ENCODE data around the gene MRPS18C. TPM values are rescaled to one million over a fixed set of nuclear protein-coding genes. Genes with fewer than 3 reads are reported as not detected.

Gene MRPS18C
- 63.8 and 70.2 TPM in 2 replicates for total RNA-seq (2013; cell fraction: nucleolus; rRNA removed)
- 38.0 and 57.5 TPM in 2 replicates for total RNA-seq (2014; rRNA removed)
- 61.4 and 73.7 TPM in 2 replicates for total RNA-seq (2014; rRNA removed; fragmentation: Illumina TruSeq; extraction: Trizol)
- total RNA-seq (2021): 74.7 and 75.1 TPM in 2 replicates
- 332 TPM for polyA plus RNA-seq (2011; ENCODE audit: low read depth)
- polyA plus RNA-seq (2011; rRNA removed): 72.4 and 114 TPM in 2 replicates
- 24.7 and 31.2 TPM in 2 replicates for polyA plus RNA-seq (2011; cell fraction: cytosol; rRNA removed)
- 24.9 and 26.8 TPM in 2 replicates for polyA plus RNA-seq (2011; cell fraction: nucleus; rRNA removed)
- 40.0 and 73.4 TPM in 2 replicates for polyA plus RNA-seq (2012)
- 82.5 and 135 TPM in 2 replicates for polyA plus RNA-seq (2014; fragmentation: Illumina TruSeq; extraction: Trizol)
- polyA plus RNA-seq (2014; fragmentation: Nextera tagmentation; extraction: Ambion mirVana): 100 to 1,000 TPM; 277 to 283 TPM
- 41.3 and 43.9 TPM in 2 replicates for polyA plus RNA-seq (2014; rRNA removed)
- 100 to 1,000 TPM; 252 to 271 TPM for polyA plus RNA-seq (2016; fragmentation: Nextera tagmentation; extraction: Ambion mirVana)
- 20.7 and 29.5 TPM in 2 replicates for polyA minus RNA-seq (2011; rRNA and poly(A)+ RNA removed)
- polyA minus RNA-seq (2011; cell fraction: cytosol; rRNA and poly(A)+ RNA removed): 19.0 and 22.7 TPM in 2 replicates
- 23.7 and 40.0 TPM in 2 replicates for polyA minus RNA-seq (2011; cell fraction: nucleus; rRNA and poly(A)+ RNA removed)
- percentile 95 among the genes with signal in this experiment for Bru-seq, nascent RNA
- BruChase-seq, experiment 1, labeled RNA remaining after a 6-hour chase: percentile 80 among the genes with signal in this experiment
- percentile 87 among the genes with signal in this experiment for BruChase-seq, experiment 2, labeled RNA remaining after a 2-hour chase
- long read RNA-seq, experiment 1, transcript MRPS18C-201 (6 exons, 1,643 nt): major isoform, 64 of 80 reads
- long read RNA-seq, experiment 1, transcript MRPS18C-204 (5 exons, 666 nt): minor isoform, 7 of 80 reads
- long read RNA-seq, experiment 1, partial matches to known transcripts: 4 of 80 reads
- long read RNA-seq, experiment 1, other reads (novel, unspliced or antisense): 4 of 80 reads
- long read RNA-seq, experiment 2, transcript MRPS18C-201 (6 exons, 1,643 nt): major isoform, 147 of 189 reads
- long read RNA-seq, experiment 2, transcript MRPS18C-204 (5 exons, 666 nt): minor isoform, 8 of 189 reads
- long read RNA-seq, experiment 2, transcript MRPS18C-208 (2 exons, 2,482 nt): minor isoform, 10 of 189 reads
- long read RNA-seq, experiment 2, partial matches to known transcripts: 10 of 189 reads
- long read RNA-seq, experiment 2, other reads (novel, unspliced or antisense): 14 of 189 reads

- DNase-seq (ENCODE audit: low read depth, low spot score): peak; percentile 98
- Histone ChIP-seq H2AFZ (ENCODE audit: control insufficient read depth, low read depth, low read length) (peak within 1 kb of the TSS; percentile 95), H3K27me3 (replicated peaks in 1 of 2; ENCODE audit: control insufficient read depth in 2 of 2, insufficient read depth in 2 of 2, low read length in 1 of 2) (no peaks in the 10 kb centered on the region), H3K9ac (ENCODE audit: control insufficient read depth, insufficient read depth, low read length) (peak within 1 kb of the TSS; percentile 97), H4K20me1 (ENCODE audit: control insufficient read depth, insufficient read depth) (no peaks in the 10 kb centered on the region), H3K79me2 (ENCODE audit: control insufficient read depth, insufficient read depth, low read length) (peaks cover 48% of the 10 kb centered on the region), H3K4me3 (peak within 1 kb of the TSS; percentile 84), H3K4me2 (ENCODE audit: control insufficient read depth, insufficient read depth) (peak within 1 kb of the TSS; percentile 89), H3K4me1 (ENCODE audit: control insufficient read depth, insufficient read depth, low read length) (no peaks in the 10 kb centered on the region), H3K9me3 (replicated peaks; ENCODE audit: control insufficient read depth, insufficient read depth, low read length) (no peaks in the 10 kb centered on the region), H3K36me3 (ENCODE audit: control insufficient read depth in 2 of 2, insufficient read depth in 2 of 2, low read length in 1 of 2) (peaks cover 0 to 19% of the 10 kb centered on the region in 2 experiments; a peak in 3 of 4 replicates), H3K27ac (ENCODE audit: control insufficient read depth, insufficient read depth) (peak within 1 kb of the TSS; percentile 99)
- under 1% methylated on average over 58 of the region's 58 CpGs for WGBS (ENCODE audit: insufficient coverage, insufficient replicate concordance, low lambda C conversion rate, missing lambda C conversion rate)
- in situ Hi-C loops (cut with MboI): no loop called here
- ATAC-seq: peak; percentile 95
- ChIA-PET RAD21 (ENCODE audit: unreplicated experiment) (interaction anchor here (0.6 to 1.0 kb wide), 2 partner anchors 12 to 170 kb away, joined by 3 to 5 read pairs; no protein-coding TSS in a partner anchor), CTCF (interaction anchor here (1.1 to 1.7 kb wide), 7 partner anchors 10 to 555 kb away, joined by 3 to 7 read pairs (median 4); partner anchors contain the start of genes COPS4, COQ2 and THAP9), SMC1A (ENCODE audit: uncharacterized antibody, unreplicated experiment) (interaction anchor here (0.6 to 1.7 kb wide), 3 partner anchors 10 to 488 kb away, joined by 3 to 6 read pairs (median 4); no protein-coding TSS in a partner anchor), POLR2A (interaction anchor here (1.4 kb wide), 1 partner anchor 28 kb away, joined by 4 read pairs; no protein-coding TSS in a partner anchor)
- TSS peak; percentile 76 for BruUV-seq (replicated peaks)
- FAIRE-seq: peak; percentile 92
- intact Hi-C loops (cut with micrococcal nuclease; ENCODE audit: unreplicated experiment): loop anchor here (2.0 to 10.0 kb wide), 4 partner anchors 29 to 563 kb away; partner anchors contain the start of genes ABRAXAS1, COPS4, COQ2 and SEC31A
- TF ChIP-seq IKZF1 (conservative IDR thresholded peaks at IDR 0.05) (peak; percentile 93), MXI1 (IDR thresholded peaks at IDR 0.05; ENCODE audit: low read depth, low read length) (peak; percentile 89), MYB (IDR thresholded peaks at IDR 0.05; ENCODE audit: borderline replicate concordance, low read depth, low read length) (peak; percentile 65; the same call in 1 of the 2 replicates), TARDBP (IDR thresholded peaks at IDR 0.05; ENCODE audit: borderline replicate concordance) (peak; percentile 84; the same call in 1 of the 2 replicates), EGR1 (IDR thresholded peaks at IDR 0.05; ENCODE audit: borderline replicate concordance in 1 of 2, low read depth in 2 of 2, low read length in 2 of 2) (peak; percentile 76 to 79), MTA2 (IDR thresholded peaks at IDR 0.05; ENCODE audit: low read depth) (peak; percentile 23; the same call in 1 of the 2 replicates), STAT1 (conservative IDR thresholded peaks at IDR 0.05) (peak; percentile 96), ZNF687 (IDR thresholded peaks at IDR 0.05) (peak; percentile 52), FOS (IDR thresholded peaks at IDR 0.05; ENCODE audit: borderline replicate concordance, extremely low read depth, insufficient read length) (no peak), NR2F1 (conservative IDR thresholded peaks at IDR 0.05) (no peak), ASH2L (IDR thresholded peaks at IDR 0.05; ENCODE audit: borderline replicate concordance, low read depth) (peak; percentile 82; the same call in 1 of the 2 replicates), ZNF274 (IDR thresholded peaks at IDR 0.05; ENCODE audit: insufficient read depth, insufficient read length) (no peak), FOXK2 (IDR thresholded peaks at IDR 0.05) (no peak)
These were observed at the start of gene MRPS18C, which contains the start of gene HELQ for GRCh38 chr4:83455281-83456183. Gene MRPS18C (plus strand): TSS chr4:83456058. CDS start chr4:83456078, 20 bp downstream. Gene HELQ (minus strand): TSS chr4:83455823. CDS start chr4:83455693, 130 bp downstream.

Measured in GM12878 (cell line).